ENCODE measurements around the gene TBXAS1. TPM values are rescaled to one million over a fixed set of nuclear protein-coding genes. Genes with fewer than 3 reads are reported as not detected.

Gene TBXAS1
- total and polyA plus RNA-seq, 4 donors, result 4.1 to 22.4 (median 12.2) TPM

DNA sequence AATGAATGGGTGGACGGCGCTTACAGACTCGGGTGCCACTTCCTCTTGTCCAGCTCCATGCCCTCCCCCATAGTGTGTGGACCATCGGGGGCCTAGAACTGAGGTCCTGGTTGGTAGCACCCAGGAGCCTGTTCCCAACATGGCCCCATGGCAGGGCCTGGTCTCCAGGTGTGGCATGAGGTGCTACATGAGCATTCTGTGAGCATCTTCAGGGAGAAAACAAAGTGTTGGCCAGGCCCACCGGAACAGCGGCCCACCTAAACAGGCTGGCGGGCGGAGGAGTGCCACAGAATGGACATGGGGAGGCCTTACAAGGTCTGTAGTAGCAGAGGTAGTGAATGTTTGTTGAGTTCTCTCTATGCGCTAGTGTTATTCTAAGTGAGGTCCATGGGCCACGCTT is 156.7 kb downstream of the TBXAS1 start:
- H3K4me3 ChIP-seq (ENCODE audit: low read depth in 1 of 3, low read length in 3 of 3), result no peak overlapping the region
- 91% methylated on average over 10 of the region's 10 CpGs for WGBS
- H3K36me3 ChIP-seq (ENCODE audit: control insufficient read depth in 4 of 4, insufficient read depth in 3 of 4, low read depth in 1 of 4, low read length in 3 of 4), result no peaks in the 10 kb centered on the region
- H3K27me3 ChIP-seq (ENCODE audit: control insufficient read depth in 4 of 4, insufficient read depth in 4 of 4, low read length in 3 of 4), result no peaks in the 10 kb centered on the region
- no peak overlapping the region for H3K27ac ChIP-seq (ENCODE audit: low read depth in 1 of 2, low read length in 2 of 2)
- DNase-seq (ENCODE audit: low spot score), result no peak
- TF ChIP-seq CTCF (IDR thresholded peaks at IDR 0.05; ENCODE audit: low read depth, low read length, missing input control) (no peak), HNF4G (IDR thresholded peaks at IDR 0.05) (no peak), ATF3 (IDR thresholded peaks at IDR 0.05) (no peak), HNF4A (conservative IDR thresholded peaks at IDR 0.05) (no peak), MAX (IDR thresholded peaks at IDR 0.05) (no peak), JUND (IDR thresholded peaks at IDR 0.05) (no peak), RAD21 (IDR thresholded peaks at IDR 0.05) (no peak), ZBTB33 (IDR thresholded peaks at IDR 0.05) (no peak), FOXA1 (IDR thresholded peaks at IDR 0.05) (no peak), GABPA (IDR thresholded peaks at IDR 0.05 in 1 of 2, conservative IDR thresholded peaks at IDR 0.05 in 1 of 2) (no peak), REST (IDR thresholded peaks at IDR 0.05) (no peak), SP1 (IDR thresholded peaks at IDR 0.05) (no peak), FOXA2 (IDR thresholded peaks at IDR 0.05) (no peak)
- H3K4me1 ChIP-seq (ENCODE audit: control insufficient read depth in 4 of 4, insufficient read depth in 4 of 4, low read length in 3 of 4), result no peaks in the 10 kb centered on the region
- H3K9me3 ChIP-seq (ENCODE audit: control insufficient read depth in 4 of 4, low read length in 3 of 4), result no peaks in the 10 kb centered on the region
- no peak overlapping the region for H3K9ac ChIP-seq (ENCODE audit: low read depth in 1 of 2, low read length in 2 of 2)

- DNase-seq (ENCODE audit: low spot score), result no peak
- H3K9ac ChIP-seq (ENCODE audit: low read depth in 1 of 2, low read length in 2 of 2), result no peak overlapping the region
- H3K36me3 ChIP-seq (ENCODE audit: control insufficient read depth in 4 of 4, insufficient read depth in 3 of 4, low read depth in 1 of 4, low read length in 3 of 4), result no peaks in the 10 kb centered on the region
- 89% methylated on average over 13 of the region's 13 CpGs for WGBS
- H3K27me3 ChIP-seq (ENCODE audit: control insufficient read depth in 4 of 4, insufficient read depth in 4 of 4, low read length in 3 of 4), result no peaks in the 10 kb centered on the region
- H3K9me3 ChIP-seq (ENCODE audit: control insufficient read depth in 4 of 4, low read length in 3 of 4), result no peaks in the 10 kb centered on the region
- no peak for TF ChIP-seq GABPA (IDR thresholded peaks at IDR 0.05 in 1 of 2, conservative IDR thresholded peaks at IDR 0.05 in 1 of 2)
- no peaks in the 10 kb centered on the region for H3K4me1 ChIP-seq (ENCODE audit: control insufficient read depth in 4 of 4, insufficient read depth in 4 of 4, low read length in 3 of 4)
- no peak overlapping the region for H3K27ac ChIP-seq (ENCODE audit: low read depth in 1 of 2, low read length in 2 of 2)
- no peak overlapping the region for H3K4me3 ChIP-seq (ENCODE audit: low read depth in 1 of 3, low read length in 3 of 3)
These were observed 158.8 kb downstream of the TBXAS1 start for GRCh38 chr7:139987691-139988516.

Measured in liver (tissue), 9 donors.